ENCODE results near the gene CACNA1C.

DNA sequence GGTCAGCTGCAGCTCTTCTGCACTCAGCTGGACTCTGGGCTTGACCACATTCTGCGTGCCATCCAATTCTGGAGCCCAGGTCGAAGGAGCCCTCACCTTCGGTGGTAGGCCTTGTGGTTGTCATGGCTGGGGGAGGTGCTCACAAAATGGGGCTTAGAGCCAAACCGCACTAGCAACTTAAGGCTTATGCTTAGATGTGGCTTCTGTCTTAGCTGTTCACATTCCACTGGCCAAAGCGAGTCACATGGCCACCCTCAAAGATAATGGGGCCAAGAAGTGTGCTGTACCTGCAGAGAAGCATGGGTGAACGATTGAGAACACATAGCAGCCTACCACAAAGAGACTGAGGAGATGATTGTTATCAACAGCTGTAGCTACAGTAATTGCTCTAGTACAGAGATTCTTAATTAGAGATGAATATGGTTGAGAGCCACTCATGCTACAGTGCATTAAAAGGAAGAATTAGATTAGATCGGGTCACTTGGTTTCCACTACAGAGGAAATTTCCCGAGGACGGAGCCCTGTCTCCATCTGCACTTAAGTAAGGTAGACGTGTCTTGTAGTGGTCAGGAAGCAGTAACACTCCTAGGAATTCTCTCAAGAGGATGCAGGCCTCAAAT is 407.4 kb downstream of the CACNA1C start:
- no peak for TF ChIP-seq CTCF (IDR thresholded peaks at IDR 0.05)
- TF ChIP-seq POLR2A (IDR thresholded peaks at IDR 0.05): no peak
- no peak for TF ChIP-seq POLR2AphosphoS5 (IDR thresholded peaks at IDR 0.05)
